H1 (cell line): Measurements from ENCODE around the gene RBBP5. TPM values are rescaled to one million over a fixed set of nuclear protein-coding genes. Genes with fewer than 3 reads are reported as not detected.

ENCODE experiments used
- CTCF ChIA-PET: fragments of 300-600 bp; sonication (Branson Sonifier 250); formaldehyde crosslinking; loops from one replicate; lab custom pipeline; 2021; ENCODE audit not compliant: partially characterized antibody; lab: Charles Lee
- POLR2A ChIA-PET: fragments of 300-600 bp; sonication (Branson Sonifier 250); formaldehyde crosslinking; loops from one replicate; lab custom pipeline; 2021; ENCODE audit warnings: inconsistent platforms; ENCODE audit not compliant: partially characterized antibody; lab: Charles Lee
- DNase-seq, 2 experiments: peaks; one replicate each; pipeline versions ENCODE4 v3.0.0 to v3.0.0-alpha.2; 2010 to 2022; ENCODE audit warnings: low spot score in 2 of 2, low read depth in 1 of 2, mixed read lengths in 1 of 2
- FAIRE-seq: peaks from 2 replicates; lab custom pipeline; 2011; peaks lifted over from hg19 to GRCh38; lab: Jason Lieb, UNC
- H2AFZ ChIP-seq: 2 replicates; pipeline ENCODE4 v1.8.1; 2012; ENCODE audit warnings: low read length, inconsistent platforms
- H2AK5ac ChIP-seq: 2 replicates; pipeline ENCODE4 v1.6.1; 2013; ENCODE audit warnings: low read depth, low read length
- H2BK120ac ChIP-seq: replicated peaks from 2 replicates; pipeline ENCODE3; 2013; ENCODE audit warnings: low read depth, low read length, inconsistent platforms
- H2BK12ac ChIP-seq: 2 replicates; pipeline ENCODE4 v1.6.1; 2013; ENCODE audit warnings: low read depth, low read length
- H2BK15ac ChIP-seq: 2 replicates; pipeline ENCODE4 v1.6.1; 2013; ENCODE audit warnings: low read length
- H2BK20ac ChIP-seq: 2 replicates; pipeline ENCODE4 v1.6.1; 2013; ENCODE audit warnings: low read length
- H2BK5ac ChIP-seq: 2 replicates; pipeline ENCODE4 v1.6.1; 2013; ENCODE audit warnings: low read depth, low read length
- H3K14ac ChIP-seq: 2 replicates; pipeline ENCODE4 v1.6.1; 2013; ENCODE audit warnings: inconsistent platforms; ENCODE audit not compliant: insufficient read length
- H3K18ac ChIP-seq: 2 replicates; pipeline ENCODE4 v1.6.1; 2013; ENCODE audit warnings: low read length; ENCODE audit errors: extremely low read depth
- H3K23ac ChIP-seq: 2 replicates; pipeline ENCODE4 v1.6.1; 2013; ENCODE audit warnings: inconsistent platforms; ENCODE audit not compliant: insufficient read length
- H3K23me2 ChIP-seq: 2 replicates; pipeline ENCODE4 v1.6.1; 2013; ENCODE audit warnings: low read depth, low read length
- H3K27ac ChIP-seq: 2 replicates; pipeline ENCODE4 v1.6.1; 2011; ENCODE audit warnings: low read depth, low read length, inconsistent platforms
- H3K27me3 ChIP-seq, 4 experiments: replicated peaks in 1 of 4; 1 replicate in 1 of 4; 2 replicates in 3 of 4; pipeline versions ENCODE4 v1.6.1 to v1.8.1; 2011 to 2013; ENCODE audit warnings: low read length in 3 of 4, mild to moderate bottlenecking in 3 of 4, inconsistent platforms in 2 of 4, mixed read lengths in 2 of 4, moderate library complexity in 1 of 4; ENCODE audit not compliant: control insufficient read depth in 3 of 4, insufficient read depth in 3 of 4; ENCODE audit errors: extremely low read depth in 1 of 4
- H3K36me3 ChIP-seq, 4 experiments: 2 replicates each; pipeline versions ENCODE4 v1.6.1 to v1.8.1; 2011 to 2013; ENCODE audit warnings: mild to moderate bottlenecking in 4 of 4, low read length in 3 of 4, moderate library complexity in 2 of 4, control low read depth in 1 of 4, inconsistent platforms in 1 of 4; ENCODE audit not compliant: insufficient read depth in 4 of 4, control insufficient read depth in 2 of 4
- H3K4ac ChIP-seq: replicated peaks from 2 replicates; pipeline ENCODE3; 2013; ENCODE audit warnings: low read length, low read depth, mixed read lengths, inconsistent platforms; ENCODE audit not compliant: insufficient read length
- H3K4me1 ChIP-seq, 4 experiments: replicated peaks in 1 of 4; 1 replicate in 1 of 4; 2 replicates in 3 of 4; pipeline versions ENCODE4 v1.6.1 to v1.8.1; 2011 to 2013; ENCODE audit warnings: low read length in 3 of 4, inconsistent platforms in 2 of 4, mixed read lengths in 1 of 4; ENCODE audit not compliant: insufficient read depth in 4 of 4, control insufficient read depth in 3 of 4
- H3K4me2 ChIP-seq, 2 experiments: 2 replicates each; pipeline versions ENCODE4 v1.6.1 to v1.8.1; 2011 to 2013; ENCODE audit warnings: low read depth in 2 of 2, low read length in 2 of 2, control low read depth in 1 of 2, inconsistent platforms in 1 of 2, mild to moderate bottlenecking in 1 of 2; ENCODE audit not compliant: insufficient read depth in 1 of 2
- H3K4me3 ChIP-seq, 4 experiments: fragments of 200-600, 300-600 bp in 1 of 4; sonication (generic), shearing (Covaris generic), sonication (Bioruptor Twin) in 1 of 4; 2 replicates each; pipeline versions ENCODE4 v1.5.1 to v1.8.1; 2011 to 2016; ENCODE audit warnings: low read length in 4 of 4, low read depth in 3 of 4, control low read depth in 2 of 4, inconsistent platforms in 2 of 4, mild to moderate bottlenecking in 2 of 4, mixed read lengths in 1 of 4, moderate library complexity in 1 of 4; ENCODE audit not compliant: insufficient read depth in 2 of 4; ENCODE audit errors: extremely low read depth in 1 of 4
- H3K56ac ChIP-seq: replicated peaks from 2 replicates; pipeline ENCODE3; 2013; ENCODE audit warnings: low read depth, mild to moderate bottlenecking, mixed read lengths, low read length, inconsistent platforms; ENCODE audit not compliant: insufficient read length
- H3K79me1 ChIP-seq: 2 replicates; pipeline ENCODE4 v1.6.1; 2013; ENCODE audit warnings: low read depth, low read length, control low read depth
- H3K79me2 ChIP-seq, 2 experiments: 2 replicates each; pipeline versions ENCODE4 v1.6.1 to v1.8.1; 2012 to 2013; ENCODE audit warnings: low read length in 2 of 2, mild to moderate bottlenecking in 2 of 2, inconsistent platforms in 1 of 2; ENCODE audit not compliant: insufficient read depth in 2 of 2, control insufficient read depth in 1 of 2
- H3K9ac ChIP-seq, 4 experiments: replicated peaks in 1 of 4; 1 replicate in 1 of 4; 2 replicates in 3 of 4; pipeline versions ENCODE4 v1.6.1 to v1.8.1; 2011 to 2013; ENCODE audit warnings: low read depth in 3 of 4, low read length in 3 of 4, control low read depth in 2 of 4, mild to moderate bottlenecking in 2 of 4, moderate library complexity in 2 of 4, inconsistent platforms in 1 of 4; ENCODE audit errors: extremely low read depth in 1 of 4
- H3K9me3 ChIP-seq, 2 experiments: 2 replicates each; pipeline versions ENCODE4 v1.6.1 to v1.8.1; 2012 to 2013; ENCODE audit warnings: mild to moderate bottlenecking in 2 of 2, moderate library complexity in 2 of 2, control low read depth in 1 of 2, inconsistent platforms in 1 of 2, low read depth in 1 of 2, low read length in 1 of 2, mixed read lengths in 1 of 2; ENCODE audit not compliant: insufficient read depth in 2 of 2
- H4K20me1 ChIP-seq, 2 experiments: replicated peaks in 1 of 2; 2 replicates each; pipeline versions ENCODE3 to v1.8.1; 2011 to 2013; ENCODE audit warnings: inconsistent platforms in 2 of 2, low read length in 2 of 2, mild to moderate bottlenecking in 1 of 2; ENCODE audit not compliant: insufficient read depth in 2 of 2, control insufficient read depth in 1 of 2
- H4K5ac ChIP-seq: 2 replicates; pipeline ENCODE4 v1.6.1; 2013; ENCODE audit warnings: low read length, low read depth, mixed read lengths, inconsistent platforms; ENCODE audit not compliant: insufficient read length
- H4K8ac ChIP-seq: 2 replicates; pipeline ENCODE4 v1.8.0; 2013; ENCODE audit warnings: mild to moderate bottlenecking, moderate library complexity, low read length, inconsistent platforms; ENCODE audit not compliant: insufficient read depth; ENCODE audit errors: extremely low read depth
- H4K91ac ChIP-seq: replicated peaks from 2 replicates; pipeline ENCODE3; 2013; ENCODE audit warnings: low read length, mixed read lengths, inconsistent platforms; ENCODE audit not compliant: insufficient read length
- ATF2 ChIP-seq: IDR thresholded peaks from 2 replicates; pipeline ENCODE4 v1.6.1; 2012; ENCODE audit warnings: low read length, inconsistent platforms
- CTBP2 ChIP-seq: IDR thresholded peaks from 2 replicates; pipeline ENCODE4 v1.7.0; 2011; ENCODE audit warnings: borderline replicate concordance, mild to moderate bottlenecking, moderate library complexity, mixed read lengths, low read length; ENCODE audit not compliant: insufficient read depth, insufficient read length
- EGR1 ChIP-seq: IDR thresholded peaks from 2 replicates; pipeline ENCODE4 v1.6.1; 2011; ENCODE audit warnings: low read depth, low read length, borderline replicate concordance
- JUND ChIP-seq: IDR thresholded peaks from 2 replicates; pipeline ENCODE4 v1.6.1; 2011; ENCODE audit warnings: mild to moderate bottlenecking, improper control_type of control experiment, low read length
- KDM1A ChIP-seq: fragments of 200-600, 300-600 bp; sonication (generic); IDR thresholded peaks from 2 replicates; pipeline ENCODE4 v1.7.1; 2016; ENCODE audit warnings: mild to moderate bottlenecking, low read length, borderline replicate concordance
- KDM4A ChIP-seq: IDR thresholded peaks from one replicate; pipeline ENCODE4 v1.7.1; 2012; ENCODE audit warnings: low read depth, mild to moderate bottlenecking, moderate library complexity, low read length, inconsistent platforms; ENCODE audit not compliant: severe bottlenecking
- NRF1 ChIP-seq: IDR thresholded peaks from 2 replicates; pipeline ENCODE4 v1.6.1; 2011; ENCODE audit warnings: mild to moderate bottlenecking, low read depth, low read length, improper control_type of control experiment
- PHF8 ChIP-seq: fragments of 200-600 bp; sonication (generic); conservative IDR thresholded peaks from 2 replicates; pipeline ENCODE4 v1.7.1; 2012; ENCODE audit warnings: low read depth, mild to moderate bottlenecking, inconsistent platforms, low read length, moderate library complexity
- POLR2A ChIP-seq, 2 experiments: IDR thresholded peaks; 1 replicate in 1 of 2; 2 replicates in 1 of 2; pipeline ENCODE4 v1.6.1; 2011; ENCODE audit warnings: low read depth in 2 of 2, low read length in 2 of 2, mild to moderate bottlenecking in 2 of 2; ENCODE audit errors: control extremely low read depth in 1 of 2
- SAP30 ChIP-seq: fragments of 300-600 bp; sonication (generic); IDR thresholded peaks from 2 replicates; pipeline ENCODE4 v1.7.1; 2012; ENCODE audit warnings: low read length, moderate library complexity, mild to moderate bottlenecking, inconsistent platforms; ENCODE audit not compliant: insufficient read depth, insufficient replicate concordance
- SIX5 ChIP-seq: IDR thresholded peaks from 2 replicates; pipeline ENCODE4 v1.6.1; 2011; ENCODE audit warnings: mild to moderate bottlenecking, low read depth, low read length
- TAF1 ChIP-seq: IDR thresholded peaks from 2 replicates; pipeline ENCODE4 v1.6.1; 2011; ENCODE audit warnings: mild to moderate bottlenecking, low read depth, low read length
- TCF12 ChIP-seq: IDR thresholded peaks from 2 replicates; pipeline ENCODE4 v1.6.1; 2011; ENCODE audit warnings: low read depth, mild to moderate bottlenecking, low read length
- WGBS, 2 experiments: shearing (Covaris generic) in 1 of 2; methylation state at CpG; one replicate each; pipeline versions ENCODE4 v1.1.6 to v1.1.7; 2013 to 2015; ENCODE audit warnings: low lambda C conversion rate in 2 of 2, mixed read lengths in 2 of 2, inconsistent platforms in 1 of 2, low coverage in 1 of 2, missing lambda C conversion rate in 1 of 2; ENCODE audit not compliant: insufficient replicate concordance in 2 of 2, insufficient coverage in 1 of 2, insufficient read length in 1 of 2; ENCODE audit errors: extremely low coverage in 1 of 2, missing lambda C conversion rate in 1 of 2; 5-methylcytosine and 5-hydroxymethylcytosine counted together
- polyA plus RNA-seq, 7 experiments: library from polyadenylated mRNA; depleted of rRNA in 3 of 7; stranded (reverse) in 5 of 7; unstranded in 2 of 7; fragments of >200 nt in 5 of 7; fragments of 200-250 nt in 2 of 7; gene quantifications; 1 replicate in 5 of 7; 2 replicates in 1 of 7; 4 replicates in 1 of 7; pipeline versions ENCODE4 v1.2.1 to v1.2.3, GENCODE V29; 2011 to 2013; ENCODE audit warnings: missing spikeins in 2 of 7, mixed read lengths in 2 of 7
- total RNA-seq: library from RNA; stranded (reverse); fragmentation: NEBNext Ultra II Directional; extraction: Animal tissue kit (Norgen Biotek cat#: 25700); gene quantifications from 2 replicates; pipeline ENCODE4 v1.2.1, GENCODE V29; 2021

The RBBP5 gene
- total and polyA plus RNA-seq, 2 of the 8 experiments (the other 6 are each of a cell fraction or from before 2014, with no cell fraction given), result 6.7 to 21.5 TPM

DNA sequence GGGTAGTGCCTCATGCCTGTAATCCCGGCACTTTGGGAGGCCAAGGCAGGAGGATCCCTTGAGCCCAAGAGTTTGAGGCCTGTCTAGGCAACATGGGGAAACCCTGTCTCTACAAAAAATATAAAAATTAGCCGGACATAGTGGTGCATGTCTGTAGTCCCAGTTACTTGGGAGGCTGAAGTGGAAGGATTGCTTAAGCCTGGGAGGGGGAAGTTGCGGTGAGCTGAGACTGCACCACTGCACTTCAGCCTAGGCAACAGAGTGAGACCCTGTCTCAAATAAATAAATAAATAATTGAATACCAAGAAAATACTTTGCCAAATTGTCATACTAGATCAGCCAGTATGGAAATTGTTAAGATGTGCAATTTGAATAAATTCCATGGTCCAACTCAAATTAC lies 5.9 kb upstream of the RBBP5 start:
- Histone ChIP-seq H2AFZ (no peak overlapping the region), H3K79me1 (no peaks in the 10 kb centered on the region), H2BK5ac (no peak overlapping the region), H3K56ac (no peak overlapping the region), H4K8ac (no peak overlapping the region), H3K9me3 (no peaks in the 10 kb centered on the region), H3K4me1 (peaks cover 0 to 1% (median 0%) of the 10 kb centered on the region in 4 experiments; a peak in 2 of 7 replicates), H2BK120ac (no peak overlapping the region), H4K91ac (no peak overlapping the region), H3K23me2 (no peaks in the 10 kb centered on the region), H2AK5ac (no peak overlapping the region), H3K27me3 (peaks cover 0 to 2% (median 0%) of the 10 kb centered on the region in 4 experiments; a peak in 1 of 7 replicates), H3K4me3 (no peak overlapping the region), H3K14ac (no peak overlapping the region), H2BK20ac (no peak overlapping the region), H3K9ac (no peak overlapping the region), H3K79me2 (no peaks in the 10 kb centered on the region), H3K36me3 (no peaks in the 10 kb centered on the region), H3K4ac (no peak overlapping the region), H4K5ac (no peak overlapping the region), H3K27ac (no peak overlapping the region), H2BK15ac (no peak overlapping the region), H4K20me1 (no peaks in the 10 kb centered on the region), H3K23ac (no peak overlapping the region), H3K18ac (no peak overlapping the region), H2BK12ac (no peak overlapping the region), H3K4me2 (no peak overlapping the region)
- FAIRE-seq, result no peak
- WGBS, 2 experiments, result 97% methylated on average over 3 of the region's 3 CpGs; no CpG with 5 or more reads in 1 of the 2 experiments
- POLR2A ChIA-PET, result no interaction called here
- no peak for DNase-seq
- CTCF ChIA-PET, result interaction anchor here (0.6 kb wide), 1 partner anchor 41 kb away, joined by 3 read pairs; no protein-coding TSS in a partner anchor
- TF ChIP-seq KDM4A (no peak), NRF1 (no peak), EGR1 (no peak), TAF1 (no peak), PHF8 (no peak), SIX5 (no peak), ATF2 (no peak), SAP30 (no peak), POLR2A (IDR thresholded peaks at IDR 0.05; ENCODE audit: control extremely low read depth in 1 of 2, low read depth in 2 of 2, low read length in 2 of 2) (no peak), JUND (no peak), TCF12 (no peak), KDM1A (no peak), CTBP2 (no peak)
